OCI-LY1 (cell line): ENCODE results near the gene ATP5F1D.

Source experiments
- H2AFZ ChIP-seq: fragments of 200-600 bp; sonication (generic), shearing (Covaris generic); 2 replicates; pipeline ENCODE4 v1.6.0; 2014; ENCODE audit warnings: antibody characterized with exemption, mild to moderate bottlenecking, low read length
- H3F3A ChIP-seq: fragments of 200-600 bp; sonication (generic), shearing (Covaris generic); 2 replicates; pipeline ENCODE4 v1.6.0; 2014; ENCODE audit warnings: mild to moderate bottlenecking, antibody characterized with exemption, low read length, moderate library complexity; ENCODE audit not compliant: insufficient read depth
- H3K27ac ChIP-seq: fragments of 200-600 bp; sonication (generic); 2 replicates; pipeline ENCODE4 v1.5.1; 2014; ENCODE audit warnings: low read length, mixed run types, mild to moderate bottlenecking, low read depth; ENCODE audit not compliant: poor library complexity, severe bottlenecking
- H3K27me3 ChIP-seq: fragments of 200-600 bp; sonication (generic); 2 replicates; pipeline ENCODE4 v1.6.0; 2014; ENCODE audit warnings: antibody characterized with exemption, mild to moderate bottlenecking, low read length, moderate library complexity; ENCODE audit not compliant: insufficient read depth
- H3K36me3 ChIP-seq: fragments of 200-600 bp; sonication (generic); 2 replicates; pipeline ENCODE4 v1.6.1; 2014; ENCODE audit warnings: mild to moderate bottlenecking, antibody characterized with exemption, low read length, moderate library complexity, mixed read lengths; ENCODE audit not compliant: insufficient read depth
- H3K4me1 ChIP-seq: fragments of 200-600 bp; sonication (generic); 2 replicates; pipeline ENCODE4 v1.5.1; 2014; ENCODE audit warnings: mild to moderate bottlenecking, low read length, moderate library complexity; ENCODE audit not compliant: insufficient read depth, severe bottlenecking
- H3K4me2 ChIP-seq: fragments of 200-600 bp; sonication (generic), shearing (Covaris generic); 2 replicates; pipeline ENCODE4 v1.6.1; 2014; ENCODE audit warnings: low read length
- H3K4me3 ChIP-seq: fragments of 200-600 bp; sonication (generic); 2 replicates; pipeline ENCODE4 v1.5.1; 2014; ENCODE audit warnings: low read length, low read depth, mild to moderate bottlenecking, mixed read lengths; ENCODE audit not compliant: poor library complexity, severe bottlenecking
- H3K79me2 ChIP-seq: fragments of 200-600 bp; shearing (Covaris generic); 2 replicates; pipeline ENCODE4 v1.6.1; 2016; ENCODE audit warnings: mixed run types, low read length, mixed read lengths; ENCODE audit not compliant: insufficient read depth
- H3K9ac ChIP-seq: fragments of 200-600 bp; sonication (generic), shearing (Covaris generic); 2 replicates; pipeline ENCODE4 v1.6.1; 2014; ENCODE audit warnings: mild to moderate bottlenecking, low read length, mixed read lengths
- H3K9me2 ChIP-seq: fragments of 200-600 bp; sonication (generic), shearing (Covaris generic); 2 replicates; pipeline ENCODE4 v1.6.1; 2014; ENCODE audit warnings: low read depth, mild to moderate bottlenecking, low read length, mixed read lengths
- H3K9me3 ChIP-seq: fragments of 200-600 bp; shearing (Covaris generic); 2 replicates; pipeline ENCODE4 v1.6.1; 2014; ENCODE audit warnings: low read length, mixed read lengths
- H4K20me1 ChIP-seq: fragments of 200-600 bp; sonication (generic), shearing (Covaris generic); 2 replicates; pipeline ENCODE4 v1.6.0; 2016; ENCODE audit warnings: mild to moderate bottlenecking, low read length; ENCODE audit not compliant: insufficient read depth
- EZH2 ChIP-seq: fragments of 200-600 bp; sonication (generic), shearing (Covaris generic); IDR thresholded peaks from 2 replicates; pipeline ENCODE4 v1.8.0; 2017; ENCODE audit warnings: borderline replicate concordance, mixed run types, mild to moderate bottlenecking, antibody characterized with exemption, low read length, moderate library complexity, mixed read lengths
- TF ChIP-seq, protein P1 (sequence below): fragments of 200-600 bp; sonication (generic), shearing (Covaris generic); IDR thresholded peaks from 2 replicates; pipeline ENCODE4 v1.5.1; 2017; ENCODE audit warnings: mild to moderate bottlenecking, antibody characterized with exemption, low read length, moderate library complexity, mixed read lengths

Gene ATP5F1D

DNA sequence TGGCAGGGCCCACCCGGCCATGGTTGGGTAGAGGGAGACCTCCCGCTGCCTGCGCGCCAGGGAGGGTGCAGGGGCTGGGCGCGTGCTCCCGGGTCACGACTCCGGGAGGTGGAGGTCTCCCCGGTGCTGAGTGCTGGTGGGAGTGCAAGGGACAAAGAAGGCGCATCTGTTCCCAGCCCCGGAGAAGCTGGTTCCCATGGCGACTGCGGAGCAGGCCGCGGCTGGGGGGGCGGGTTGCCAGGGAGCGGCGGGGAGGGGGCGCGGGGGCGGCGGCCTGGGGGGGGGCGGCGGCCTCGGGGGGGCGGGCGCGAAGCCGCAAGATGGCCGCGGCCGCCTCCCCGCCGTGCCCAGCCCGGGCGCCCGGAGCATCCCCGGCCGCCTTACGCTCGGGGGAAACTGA lies 5.0 kb upstream of the ATP5F1D start:
- H3K4me1 ChIP-seq = peaks cover 18% of the 10 kb centered on the region
- TF ChIP-seq, protein P1, sequence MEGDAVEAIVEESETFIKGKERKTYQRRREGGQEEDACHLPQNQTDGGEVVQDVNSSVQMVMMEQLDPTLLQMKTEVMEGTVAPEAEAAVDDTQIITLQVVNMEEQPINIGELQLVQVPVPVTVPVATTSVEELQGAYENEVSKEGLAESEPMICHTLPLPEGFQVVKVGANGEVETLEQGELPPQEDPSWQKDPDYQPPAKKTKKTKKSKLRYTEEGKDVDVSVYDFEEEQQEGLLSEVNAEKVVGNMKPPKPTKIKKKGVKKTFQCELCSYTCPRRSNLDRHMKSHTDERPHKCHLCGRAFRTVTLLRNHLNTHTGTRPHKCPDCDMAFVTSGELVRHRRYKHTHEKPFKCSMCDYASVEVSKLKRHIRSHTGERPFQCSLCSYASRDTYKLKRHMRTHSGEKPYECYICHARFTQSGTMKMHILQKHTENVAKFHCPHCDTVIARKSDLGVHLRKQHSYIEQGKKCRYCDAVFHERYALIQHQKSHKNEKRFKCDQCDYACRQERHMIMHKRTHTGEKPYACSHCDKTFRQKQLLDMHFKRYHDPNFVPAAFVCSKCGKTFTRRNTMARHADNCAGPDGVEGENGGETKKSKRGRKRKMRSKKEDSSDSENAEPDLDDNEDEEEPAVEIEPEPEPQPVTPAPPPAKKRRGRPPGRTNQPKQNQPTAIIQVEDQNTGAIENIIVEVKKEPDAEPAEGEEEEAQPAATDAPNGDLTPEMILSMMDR = no peak
- TF ChIP-seq EZH2 = no peak
- peaks cover 6% of the 10 kb centered on the region; the same call in 1 of the 2 replicates for H3K27me3 ChIP-seq
- no peaks in the 10 kb centered on the region for H3K79me2 ChIP-seq
- H3K27ac ChIP-seq = no peak overlapping the region
- H2AFZ ChIP-seq = no peak overlapping the region
- H3K9me3 ChIP-seq = no peaks in the 10 kb centered on the region
- peaks cover 5% of the 10 kb centered on the region; the same call in 1 of the 2 replicates for H3F3A ChIP-seq
- H3K9me2 ChIP-seq = no peaks in the 10 kb centered on the region
- H3K9ac ChIP-seq = no peak overlapping the region
- no peaks in the 10 kb centered on the region for H3K36me3 ChIP-seq
- no peak overlapping the region for H3K4me3 ChIP-seq
- no peak overlapping the region for H3K4me2 ChIP-seq
- no peaks in the 10 kb centered on the region for H4K20me1 ChIP-seq

DNA sequence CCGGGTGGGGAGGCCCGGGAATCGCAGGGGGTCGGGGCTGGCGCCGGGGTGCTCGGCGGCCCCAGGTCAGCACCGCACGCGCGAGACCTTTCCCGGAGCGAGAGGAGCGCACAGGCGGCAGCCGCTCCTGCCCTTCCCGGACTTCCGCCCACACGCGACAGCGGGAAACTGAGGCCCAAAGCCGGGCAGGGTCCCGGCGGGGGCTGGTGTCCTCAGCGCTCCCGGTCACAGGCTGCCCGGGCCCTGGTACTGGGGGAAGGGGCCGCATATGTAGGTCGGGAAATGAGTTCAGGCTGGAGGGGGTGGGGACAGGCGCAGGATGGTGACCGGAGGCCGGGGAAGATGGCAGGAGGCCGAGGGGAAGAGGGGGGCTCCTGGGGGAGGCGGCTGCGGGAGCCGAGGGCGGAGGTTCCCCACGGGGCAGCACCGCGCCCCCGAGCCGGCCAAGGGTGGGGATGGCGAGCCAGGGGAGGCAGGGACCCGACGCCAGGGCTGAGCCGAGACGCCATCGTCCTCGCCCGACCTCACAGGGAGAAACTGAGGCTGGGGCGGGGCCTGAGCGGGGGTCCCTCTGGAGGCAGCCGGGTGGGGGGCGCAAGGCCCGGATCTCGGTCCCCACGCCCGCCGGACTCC lies 4.4 kb upstream of the ATP5F1D start:
- Histone ChIP-seq H3K4me1 (peaks cover 19% of the 10 kb centered on the region), H3K79me2 (no peaks in the 10 kb centered on the region), H3K9me3 (no peaks in the 10 kb centered on the region), H3K36me3 (no peaks in the 10 kb centered on the region), H3K4me3 (peak overlapping the region; percentile 47), H4K20me1 (no peaks in the 10 kb centered on the region), H3K9ac (no peak overlapping the region), H3K4me2 (peak overlapping the region; percentile 19), H3K27me3 (peaks cover 6% of the 10 kb centered on the region; the same call in 1 of the 2 replicates), H3K9me2 (no peaks in the 10 kb centered on the region), H3F3A (peaks cover 5% of the 10 kb centered on the region; the same call in 1 of the 2 replicates), H2AFZ (no peak overlapping the region), H3K27ac (no peak overlapping the region)
- TF ChIP-seq, protein P1 = no peak
- TF ChIP-seq EZH2 = no peak

- no peaks in the 10 kb centered on the region for H4K20me1 ChIP-seq
- peaks cover 6% of the 10 kb centered on the region; the same call in 1 of the 2 replicates for H3K27me3 ChIP-seq
- no peaks in the 10 kb centered on the region for H3K79me2 ChIP-seq
- H3K27ac ChIP-seq = no peak within 1 kb of the TSS
- H3K36me3 ChIP-seq = no peaks in the 10 kb centered on the region
- H2AFZ ChIP-seq = no peak within 1 kb of the TSS
- H3F3A ChIP-seq = peaks cover 5% of the 10 kb centered on the region; the same call in 1 of the 2 replicates
- H3K4me3 ChIP-seq = peak within 1 kb of the TSS; percentile 52
- H3K4me1 ChIP-seq = peaks cover 26% of the 10 kb centered on the region
- no peak for TF ChIP-seq EZH2
- TF ChIP-seq, protein P1 = no peak
- no peaks in the 10 kb centered on the region for H3K9me2 ChIP-seq
- no peak within 1 kb of the TSS for H3K9ac ChIP-seq
- peak within 1 kb of the TSS; percentile 59 for H3K4me2 ChIP-seq
- no peaks in the 10 kb centered on the region for H3K9me3 ChIP-seq
These were observed 3.7 kb upstream of the ATP5F1D start, which contains the start of gene CBARP for GRCh38 chr19:1237754-1238368. TSS of gene CBARP (minus strand) at chr19:1238005. CDS start at chr19:1236100, 1,905 bp downstream.
